HG02571 (cell line): ENCODE results near the gene SMAD3.

Experiments
- ATAC-seq: cut with Tn5 transposase; IDR thresholded peaks from one replicate; pipeline ENCODE4 v1.9.1; 2021; ENCODE audit warnings: mild to moderate bottlenecking, moderate library complexity; ENCODE audit not compliant: unreplicated experiment

Gene SMAD3

GRCh38 chr15:67094001-67094826, 28.8 kb downstream of the SMAD3 start:
- no peak for ATAC-seq

- no peak for ATAC-seq
These were observed 30.5 kb downstream of the SMAD3 start for GRCh38 chr15:67095912-67096311.

- no peak for ATAC-seq
These were observed 31.3 kb downstream of the SMAD3 start for GRCh38 chr15:67096546-67097294.

- no peak for ATAC-seq
These were observed 32.0 kb downstream of the SMAD3 start for GRCh38 chr15:67097424-67097823.

- ATAC-seq: no peak
These were observed 32.7 kb downstream of the SMAD3 start for GRCh38 chr15:67097930-67098740.

GRCh38 chr15:67098768-67099282, 33.4 kb downstream of the SMAD3 start:
- no peak for ATAC-seq

GRCh38 chr15:67100124-67100791, 34.9 kb downstream of the SMAD3 start:
- no peak for ATAC-seq

GRCh38 chr15:67100801-67101581, 35.6 kb downstream of the SMAD3 start:
- ATAC-seq: peak; percentile 66

GRCh38 chr15:67101911-67102598, 36.7 kb downstream of the SMAD3 start:
- no peak for ATAC-seq

GRCh38 chr15:67102599-67102929, 37.2 kb downstream of the SMAD3 start:
- no peak for ATAC-seq

- no peak for ATAC-seq
These were observed 37.6 kb downstream of the SMAD3 start for GRCh38 chr15:67103021-67103420.

GRCh38 chr15:67103432-67103831, 38.0 kb downstream of the SMAD3 start:
- no peak for ATAC-seq

- no peak for ATAC-seq
These were observed 38.5 kb downstream of the SMAD3 start for GRCh38 chr15:67103869-67104268.

- no peak for ATAC-seq
These were observed 39.1 kb downstream of the SMAD3 start for GRCh38 chr15:67104510-67104909.

- ATAC-seq: no peak
These were observed 39.9 kb downstream of the SMAD3 start for GRCh38 chr15:67105065-67105951.

GRCh38 chr15:67105991-67106763, 40.8 kb downstream of the SMAD3 start:
- ATAC-seq: no peak

- no peak for ATAC-seq
These were observed 41.3 kb downstream of the SMAD3 start for GRCh38 chr15:67106764-67107013.
